Activated CD4-positive, alpha-beta T cell treated with anti-CD3 and anti-CD28 coated beads, Interleukin-2, Interleukin-6, amounts not matched to agents 100 ng/mL and 50 ng/mL, durations not matched to agents 16 hours and 8 hours (primary cell): Measurements from ENCODE around the gene GRM8.

Experiments used
- DNase-seq: peaks from one replicate; pipeline ENCODE4 v3.0.0-alpha.2; 2020

The GRM8 gene

GRCh38 chr7:126803990-126804389, 448.8 kb downstream of the GRM8 start:
- no peak for DNase-seq

GRCh38 chr7:126803060-126803665, 449.6 kb downstream of the GRM8 start:
- peak; percentile 67 for DNase-seq

- no peak for DNase-seq
Measured at GRCh38 chr7:126801733-126802132, 451.0 kb downstream of the GRM8 start.

- no peak for DNase-seq
Measured at GRCh38 chr7:126799541-126799940, 453.2 kb downstream of the GRM8 start.

- no peak for DNase-seq
Measured at GRCh38 chr7:126792521-126792920, 460.2 kb downstream of the GRM8 start.

GRCh38 chr7:126791306-126791705, 461.4 kb downstream of the GRM8 start:
- DNase-seq: no peak

GRCh38 chr7:126790763-126791162, 462.0 kb downstream of the GRM8 start:
- DNase-seq: no peak

- DNase-seq: no peak
Measured at GRCh38 chr7:126783613-126784012, 469.1 kb downstream of the GRM8 start.

GRCh38 chr7:126780993-126781392, 471.7 kb downstream of the GRM8 start:
- no peak for DNase-seq

- DNase-seq: no peak
Measured at GRCh38 chr7:126778101-126778500, 474.6 kb downstream of the GRM8 start.

GRCh38 chr7:126776498-126776897, 476.2 kb downstream of the GRM8 start:
- no peak for DNase-seq

GRCh38 chr7:126774077-126774476, 478.7 kb downstream of the GRM8 start:
- no peak for DNase-seq

GRCh38 chr7:126768836-126769235, 483.9 kb downstream of the GRM8 start:
- no peak for DNase-seq

- DNase-seq: no peak
Measured at GRCh38 chr7:126760914-126761577, 491.7 kb downstream of the GRM8 start.

GRCh38 chr7:126755381-126755780, 497.4 kb downstream of the GRM8 start:
- DNase-seq: no peak

- DNase-seq: no peak
Measured at GRCh38 chr7:126750207-126750911, 502.4 kb downstream of the GRM8 start.

- DNase-seq: no peak
Measured at GRCh38 chr7:126728967-126729366, 523.8 kb downstream of the GRM8 start.

GRCh38 chr7:126727930-126728391, 524.8 kb downstream of the GRM8 start:
- peak; percentile 63 for DNase-seq

GRCh38 chr7:126723966-126724544, 528.7 kb downstream of the GRM8 start:
- DNase-seq: no peak

GRCh38 chr7:126720232-126720631, 532.5 kb downstream of the GRM8 start:
- no peak for DNase-seq

GRCh38 chr7:126718419-126718818, 534.3 kb downstream of the GRM8 start:
- DNase-seq: no peak

- DNase-seq: no peak
Measured at GRCh38 chr7:126716321-126716720, 536.4 kb downstream of the GRM8 start.

GRCh38 chr7:126715076-126715475, 537.7 kb downstream of the GRM8 start:
- no peak for DNase-seq
